Amniotic stem cell (primary cell): ENCODE data around the gene PHYH.
"Not testable (repeated sequence)": the region's sequence is repeated elsewhere in the genome, so short reads cannot be mapped to it uniquely, and the experiment has no call there.

Experiments used
- DNase-seq: peaks from one replicate; lab custom pipeline; 2025; lab: John Stamatoyannopoulos, UW

The PHYH gene

GRCh38 chr10:13319166-13319565 lies 19.3 kb upstream of the PHYH start:
- no peak for DNase-seq

DNA sequence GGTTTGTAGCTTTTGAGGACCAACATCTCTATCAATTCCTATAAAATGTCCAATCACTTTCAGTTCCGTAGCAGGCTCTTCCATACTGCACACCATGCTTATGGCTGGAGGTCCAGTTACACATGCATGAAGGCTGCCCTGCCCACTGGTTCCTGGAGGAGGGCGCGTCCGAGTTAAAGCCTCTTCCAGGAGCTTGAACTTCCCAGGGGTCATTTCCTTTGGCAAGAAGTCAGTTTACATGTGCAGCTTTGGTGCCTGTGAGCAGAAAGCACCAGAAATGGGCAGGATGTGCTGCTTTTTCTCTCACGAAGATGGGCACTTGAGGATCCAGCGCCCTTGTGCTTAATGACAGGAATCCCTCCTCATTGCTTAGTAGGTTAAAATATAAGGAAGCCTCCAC lies 17.6 kb upstream of the PHYH start:
- DNase-seq: no peak

DNA sequence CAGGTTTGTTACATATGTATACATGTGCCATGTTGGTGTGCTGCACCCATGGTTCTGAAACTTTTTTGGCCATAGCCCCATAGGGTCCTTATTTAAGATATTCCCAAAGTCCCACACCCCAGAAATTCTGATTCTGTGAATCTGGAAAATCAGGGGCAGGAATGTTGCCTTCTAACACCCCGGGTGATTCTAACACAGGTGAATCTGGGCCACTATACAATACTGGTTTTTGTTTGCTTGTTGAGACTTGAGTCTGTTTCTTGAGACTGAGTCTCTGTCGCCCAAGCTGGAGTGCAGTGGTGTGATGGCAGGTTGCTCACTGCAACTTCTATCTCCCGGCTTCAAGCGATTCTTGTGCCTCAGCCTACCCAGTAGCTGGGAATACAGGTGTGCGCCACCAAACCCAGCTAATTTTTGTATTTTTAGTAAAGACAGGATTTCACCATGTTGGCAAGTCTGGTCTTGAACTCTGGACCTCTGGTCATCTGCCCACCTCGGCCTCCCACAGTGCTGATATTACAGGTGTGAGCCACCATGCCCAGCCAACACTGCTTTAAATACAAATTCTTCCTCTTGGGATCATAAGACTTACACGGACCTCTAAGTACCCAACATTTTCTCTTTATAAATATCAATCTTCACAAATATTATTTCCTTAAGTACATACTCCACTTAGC lies 16.9 kb upstream of the PHYH start:
- no peak for DNase-seq

DNA sequence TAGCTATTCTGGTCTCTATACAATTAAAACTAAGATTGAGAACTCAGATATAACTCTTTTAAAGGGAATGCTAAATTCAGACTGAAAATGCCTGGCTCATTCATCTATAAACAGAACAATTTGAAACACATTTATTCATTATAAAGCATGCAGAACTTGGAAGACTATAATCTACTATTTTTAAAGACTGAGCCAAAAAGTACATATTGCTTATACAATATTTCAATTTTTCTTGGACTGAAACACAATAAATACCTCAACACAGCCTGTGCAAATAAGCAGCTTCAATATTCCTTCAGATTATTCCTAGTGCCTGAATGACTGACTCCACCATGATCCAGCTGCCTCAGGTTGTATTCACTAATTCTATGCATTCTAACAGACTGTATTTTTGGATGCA lies 15.5 kb upstream of the PHYH start:
- no peak for DNase-seq

DNA sequence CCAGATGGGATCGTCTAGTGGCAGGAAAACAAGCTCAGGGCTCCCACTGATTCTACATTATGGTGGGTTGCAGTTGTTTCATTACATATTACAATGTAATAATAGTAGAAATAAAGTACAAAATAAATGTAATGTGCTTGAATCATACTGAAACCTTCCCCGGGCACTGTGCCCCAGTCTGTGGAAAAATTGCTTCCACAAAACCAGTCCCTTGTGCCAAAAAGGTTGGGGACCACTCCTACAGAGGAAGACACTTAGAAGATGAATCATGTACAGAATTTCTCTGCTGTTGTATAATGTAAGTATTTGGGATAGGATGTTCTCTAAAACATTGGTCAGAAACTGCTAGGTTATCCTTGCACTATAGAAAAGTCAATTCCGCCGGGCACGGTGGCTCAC lies 11.3 kb upstream of the PHYH start:
- no peak for DNase-seq

DNA sequence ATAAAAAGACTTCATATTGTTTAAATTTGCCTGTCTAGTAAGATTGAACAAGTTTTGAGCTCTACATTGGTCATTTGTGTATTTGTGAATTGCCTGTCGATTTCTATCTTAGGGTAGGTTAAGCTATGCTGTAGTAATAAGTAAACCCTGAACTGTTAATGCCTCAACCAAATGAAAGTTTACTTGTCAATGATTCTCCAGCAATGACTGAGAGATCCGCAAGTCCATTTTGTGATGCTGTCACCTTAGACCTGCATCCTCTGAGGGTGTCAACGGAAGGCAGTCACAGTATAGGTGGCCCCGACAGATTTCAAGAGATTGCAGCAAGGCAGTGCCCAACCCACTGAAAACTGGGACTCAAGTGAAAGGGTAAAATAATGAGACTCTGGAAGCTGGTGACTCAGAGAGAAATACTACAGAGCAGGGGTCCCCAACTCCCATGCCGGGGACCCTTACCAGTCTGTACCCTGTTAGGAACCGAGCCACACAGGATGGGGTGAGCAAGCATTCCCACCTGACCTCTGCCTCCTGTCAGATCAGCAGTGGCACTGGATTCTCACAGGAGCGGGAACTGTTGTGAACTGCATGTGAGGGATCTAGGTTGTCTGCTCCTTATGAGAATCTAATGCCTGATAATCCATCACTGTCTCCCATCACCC lies 10.8 kb upstream of the PHYH start:
- DNase-seq: no peak

DNA sequence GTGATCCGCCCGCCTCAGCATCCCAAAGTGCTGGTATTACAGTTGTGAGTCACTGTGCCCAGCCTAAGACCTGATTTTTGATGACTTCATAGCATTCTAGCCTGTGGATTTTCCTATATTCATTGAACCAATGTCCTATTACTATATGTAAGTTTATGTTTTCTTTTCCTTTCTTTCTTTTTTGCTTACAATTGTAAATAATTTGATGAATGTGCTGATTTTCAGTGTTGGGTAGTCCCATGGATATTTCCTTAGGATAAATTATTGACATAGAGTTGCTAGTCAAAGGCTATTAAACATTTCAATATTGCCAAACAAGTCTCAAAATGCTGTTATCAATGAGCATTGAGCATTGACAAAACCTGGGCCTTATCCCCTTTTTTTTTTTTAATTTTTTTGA lies 9.9 kb upstream of the PHYH start:
- DNase-seq: no peak

DNA sequence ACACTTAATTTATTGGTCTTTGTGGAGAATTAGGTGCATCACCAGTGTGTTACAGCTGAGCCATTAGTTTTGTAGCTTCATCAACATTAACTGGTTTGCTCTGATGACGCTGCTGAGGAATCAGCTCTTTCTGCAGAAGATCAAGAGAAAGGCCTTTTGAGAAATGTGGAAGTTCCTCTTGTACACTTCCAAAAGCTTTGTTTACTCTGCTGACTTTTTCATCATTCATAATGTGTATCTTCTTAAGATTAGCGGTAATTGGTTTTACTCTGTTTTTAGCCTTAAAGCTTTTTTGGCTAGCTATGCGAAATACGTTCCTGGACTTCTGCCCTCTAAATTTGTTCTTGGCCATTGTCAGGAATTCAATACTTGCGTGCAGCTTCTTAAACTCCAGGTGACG lies 8.2 kb upstream of the PHYH start:
- no peak for DNase-seq

DNA sequence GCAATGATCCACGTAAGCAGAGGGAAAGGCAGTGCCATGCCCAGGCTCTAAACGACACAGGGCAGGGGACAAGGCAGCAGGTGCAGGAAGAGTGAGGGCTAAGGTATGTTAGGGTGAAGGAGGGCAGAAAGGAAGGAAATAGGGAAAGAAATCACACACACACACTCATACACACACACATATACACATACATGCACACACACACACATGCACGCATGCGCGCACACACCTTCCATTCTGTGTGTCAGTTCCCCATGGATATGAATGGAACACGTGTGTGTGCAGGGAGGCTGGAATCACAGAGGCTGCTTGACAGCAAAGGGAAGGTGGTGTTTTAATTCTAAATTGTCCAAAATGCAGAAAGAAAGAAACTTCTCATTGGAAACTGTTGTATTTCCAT lies 6.2 kb upstream of the PHYH start:
- DNase-seq: no peak

- DNase-seq: no peak
Measured at GRCh38 chr10:13302821-13303555, 3.1 kb upstream of the PHYH start.

GRCh38 chr10:13298748-13299436 lies 972 bp downstream of the PHYH start:
- no peak for DNase-seq

DNA sequence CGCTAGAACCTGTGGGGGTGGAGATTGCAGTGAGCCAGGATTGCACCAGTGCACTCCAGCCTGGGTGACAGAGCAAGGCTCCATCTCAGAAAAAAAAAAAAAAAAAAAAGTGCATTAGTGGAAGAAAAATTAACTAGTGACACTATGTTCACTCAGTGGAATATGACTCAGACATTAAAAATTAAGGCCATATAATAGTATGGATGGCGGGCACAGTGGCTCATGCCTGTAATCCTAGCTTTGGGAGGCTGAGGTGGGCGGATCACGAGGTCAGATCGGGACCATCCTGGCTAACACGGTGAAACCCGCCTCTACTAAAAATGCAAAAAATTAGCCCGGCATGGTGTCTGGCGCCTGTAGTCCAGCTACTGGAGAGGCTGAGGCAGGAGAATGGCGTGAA lies 3.4 kb downstream of the PHYH start:
- no peak for DNase-seq

- no peak for DNase-seq
Measured at GRCh38 chr10:13294784-13295183, 5.1 kb downstream of the PHYH start.

GRCh38 chr10:13291821-13292773 lies 7.8 kb downstream of the PHYH start:
- no peak for DNase-seq

GRCh38 chr10:13291061-13291460 lies 8.8 kb downstream of the PHYH start:
- DNase-seq: no peak

DNA sequence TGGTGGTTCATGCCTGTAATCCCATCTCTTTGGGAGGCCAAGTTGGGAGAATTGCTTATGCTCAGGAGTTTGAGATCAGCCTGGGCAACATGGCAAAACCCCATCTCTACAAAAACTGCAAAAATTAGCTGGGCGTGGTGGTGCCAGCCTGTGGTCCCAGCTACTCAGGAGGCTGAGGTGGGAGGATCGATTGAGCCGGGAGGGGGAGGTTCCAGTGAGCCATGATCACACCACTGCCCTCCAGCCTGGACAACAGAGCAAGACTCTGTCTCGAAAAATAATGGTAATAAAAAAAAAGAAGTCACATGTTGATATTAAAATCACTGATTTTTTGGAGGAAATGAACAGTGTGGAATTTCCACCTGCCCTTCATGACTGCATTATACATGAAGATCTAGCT lies 15.8 kb downstream of the PHYH start:
- no peak for DNase-seq

DNA sequence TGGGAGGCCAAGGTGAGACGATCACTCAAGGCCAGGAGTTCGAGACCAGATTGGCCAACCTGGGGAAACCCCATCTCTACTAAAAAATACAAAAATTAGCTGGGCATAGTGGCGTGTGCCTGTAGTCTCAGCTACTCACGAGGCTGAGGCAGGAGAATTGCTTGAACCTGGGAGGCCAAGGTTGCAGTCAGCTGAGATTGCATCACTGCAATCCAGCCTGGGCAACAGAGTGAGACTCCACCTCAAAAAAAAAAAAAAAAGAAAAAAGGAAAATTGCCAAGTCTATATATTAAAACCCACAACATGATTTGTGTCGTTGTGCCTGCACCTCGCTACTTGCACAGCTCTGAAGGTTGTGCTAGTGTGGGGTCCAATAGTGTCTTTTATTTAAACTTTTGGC lies 17.5 kb downstream of the PHYH start:
- not testable (repeated sequence) for DNase-seq

DNA sequence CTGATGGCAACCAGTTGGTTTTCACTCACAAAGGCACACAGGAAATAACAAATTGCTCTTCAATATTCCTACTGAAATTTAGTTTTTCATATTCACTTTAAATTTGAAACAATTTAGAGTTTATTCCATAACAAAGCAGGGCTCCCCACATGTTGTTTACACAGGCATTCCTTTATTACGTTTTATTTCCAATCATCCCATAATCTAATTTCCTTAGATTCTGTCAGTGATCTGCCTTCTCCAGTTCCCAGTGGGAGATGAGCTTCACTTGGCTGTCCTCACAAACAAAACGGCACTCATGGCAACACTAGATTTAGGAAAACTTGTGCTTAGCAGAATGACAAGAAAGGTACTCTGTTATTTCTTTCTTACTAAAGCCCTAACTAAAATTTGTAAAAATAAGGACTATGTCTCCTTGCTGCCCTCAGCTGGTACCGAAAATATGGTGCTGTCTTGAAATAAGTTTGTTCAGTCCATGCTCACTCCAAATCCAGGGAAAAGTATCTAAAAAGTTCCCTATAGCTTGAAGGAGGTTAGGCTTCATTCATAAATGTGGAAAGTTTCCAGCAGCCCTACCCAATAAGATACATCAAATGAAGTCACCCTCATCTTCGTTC lies 23.0 kb downstream of the PHYH start:
- DNase-seq: no peak

DNA sequence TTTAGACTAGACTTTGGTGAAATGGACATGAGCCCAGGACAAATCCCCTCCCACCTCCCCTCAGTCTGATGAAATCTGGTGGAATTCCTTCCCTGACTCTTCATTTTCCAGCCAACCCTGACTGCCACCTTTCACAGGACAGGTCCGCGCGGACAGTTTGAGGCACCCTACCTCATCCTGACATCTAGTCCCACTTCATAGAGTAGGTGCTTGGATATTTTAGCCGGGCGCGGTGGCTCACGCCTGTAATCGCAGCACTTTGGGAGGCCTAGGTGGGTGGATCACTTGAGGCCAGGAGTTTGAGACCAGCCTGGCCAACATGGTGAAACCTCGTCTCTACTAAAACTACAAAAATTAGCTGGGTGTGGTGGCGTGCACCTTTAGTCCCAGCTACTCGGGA lies 23.7 kb downstream of the PHYH start:
- not testable (repeated sequence) for DNase-seq

GRCh38 chr10:13272164-13272571 lies 27.7 kb downstream of the PHYH start:
- no peak for DNase-seq

DNA sequence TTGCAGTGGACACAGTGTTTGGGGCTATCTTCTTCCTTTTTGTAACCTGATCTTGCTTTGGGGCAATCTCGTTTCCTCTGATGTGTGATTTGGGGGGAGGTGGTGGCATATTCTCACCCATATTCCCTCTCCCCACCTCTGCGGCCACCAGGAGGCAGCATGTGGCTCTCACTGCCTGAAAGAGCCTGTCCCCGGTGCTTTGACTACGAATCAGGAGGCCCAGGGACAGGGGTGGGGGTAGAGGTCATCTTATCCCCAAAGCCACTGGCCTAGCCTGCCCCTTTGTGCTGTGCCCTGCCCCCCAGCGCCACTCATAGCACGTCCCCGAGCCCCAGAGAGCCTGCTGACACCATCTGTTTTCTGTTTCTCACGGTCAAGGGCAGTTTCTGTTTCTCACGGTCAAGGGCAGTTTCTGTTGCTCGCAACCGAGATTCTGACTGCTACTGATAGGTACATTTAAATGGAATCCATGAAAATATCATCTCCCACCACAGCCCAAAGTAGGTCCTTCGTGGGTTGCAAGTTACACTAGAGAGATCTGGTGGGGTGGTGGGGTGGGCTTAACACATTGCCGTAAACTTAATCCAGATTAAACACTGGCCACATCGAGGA lies 28.2 kb downstream of the PHYH start:
- no peak for DNase-seq
